GM12878 (cell line): Measurements from ENCODE around the gene CHAF1A. TPM values are rescaled to one million over a fixed set of nuclear protein-coding genes. Genes with fewer than 3 reads are reported as not detected.

Experiments
- ATAC-seq: fragments of 200-7000 bp; cut with Tn5 transposase; 3 replicates; pipeline ENCODE4 v1.9.1; 2020; ENCODE audit warnings: mild to moderate bottlenecking, moderate library complexity
- BruUV-seq: library from RNA; stranded (reverse); fragments of 400-500 nt; replicated peaks from 2 replicates; lab custom pipeline; 2021; lab: Mats Ljungman, UMichigan
- CTCF ChIA-PET: fragments of 300-600 bp; sonication (Branson Sonifier 250); formaldehyde crosslinking; extraction: SDS; loops from one replicate; lab custom pipeline; 2021; ENCODE audit warnings: inconsistent platforms; lab: Yijun Ruan, JAX
- POLR2A ChIA-PET: fragments of 350-600 bp; formaldehyde crosslinking; extraction: SDS; loops from one replicate; lab custom pipeline; 2021; ENCODE audit warnings: inconsistent platforms; lab: Charles Lee
- RAD21 ChIA-PET: fragments of 300-600 bp; sonication (Branson Sonifier 250); formaldehyde crosslinking; loops from one replicate; lab custom pipeline; 2023; ENCODE audit warnings: antibody characterized with exemption; ENCODE audit not compliant: unreplicated experiment; lab: Charles Lee
- SMC1A ChIA-PET: fragments of 300-600 bp; sonication (Branson Sonifier 250); formaldehyde crosslinking; loops from one replicate; lab custom pipeline; 2023; ENCODE audit not compliant: unreplicated experiment, uncharacterized antibody; lab: Charles Lee
- DNase-seq: peaks from one replicate; pipeline ENCODE4 v3.0.0-alpha.2; 2011; ENCODE audit warnings: low read depth, low spot score
- FAIRE-seq: peaks from 3 replicates; lab custom pipeline; 2011; peaks lifted over from hg19 to GRCh38; lab: Jason Lieb, UNC
- H2AFZ ChIP-seq: 2 replicates; pipeline ENCODE4 v1.6.0; 2011; ENCODE audit warnings: low read depth, low read length, control low read depth; ENCODE audit not compliant: control insufficient read depth
- H3K27ac ChIP-seq: 2 replicates; pipeline ENCODE4 v1.5.1; 2011; ENCODE audit warnings: control low read depth; ENCODE audit not compliant: control insufficient read depth, insufficient read depth
- H3K27me3 ChIP-seq, 2 experiments: replicated peaks in 1 of 2; 2 replicates each; pipeline versions ENCODE4 v1.6.0 to v1.6.1; 2011; ENCODE audit warnings: low read length in 1 of 2; ENCODE audit not compliant: control insufficient read depth in 2 of 2, insufficient read depth in 2 of 2
- H3K36me3 ChIP-seq, 2 experiments: 2 replicates each; pipeline ENCODE4 v1.5.1; 2011; ENCODE audit warnings: low read length in 1 of 2; ENCODE audit not compliant: control insufficient read depth in 2 of 2, insufficient read depth in 2 of 2
- H3K4me1 ChIP-seq: 2 replicates; pipeline ENCODE4 v1.6.1; 2011; ENCODE audit warnings: mild to moderate bottlenecking, low read length, moderate library complexity, mixed read lengths; ENCODE audit not compliant: control insufficient read depth, insufficient read depth
- H3K4me2 ChIP-seq: 2 replicates; pipeline ENCODE4 v1.6.0; 2011; ENCODE audit warnings: control low read depth; ENCODE audit not compliant: control insufficient read depth, insufficient read depth
- H3K4me3 ChIP-seq: fragments of 200-600 bp; sonication (generic); 2 replicates; pipeline ENCODE4 v1.5.1; 2016
- H3K79me2 ChIP-seq: 2 replicates; pipeline ENCODE4 v1.6.0; 2011; ENCODE audit warnings: low read length; ENCODE audit not compliant: control insufficient read depth, insufficient read depth
- H3K9ac ChIP-seq: 2 replicates; pipeline ENCODE4 v1.8.0; 2011; ENCODE audit warnings: low read length, control low read depth, mixed read lengths; ENCODE audit not compliant: control insufficient read depth, insufficient read depth
- H3K9me3 ChIP-seq: replicated peaks from 3 replicates; pipeline ENCODE4 v1.5.1; 2011; ENCODE audit warnings: mild to moderate bottlenecking, low read length; ENCODE audit not compliant: control insufficient read depth, insufficient read depth
- H4K20me1 ChIP-seq: 2 replicates; pipeline ENCODE4 v1.6.0; 2011; ENCODE audit not compliant: control insufficient read depth, insufficient read depth
- CEBPB ChIP-seq, 2 experiments: fragments of 150-350 bp in 1 of 2; IDR thresholded peaks; 2 replicates each; pipeline ENCODE4 v1.6.1; 2012 to 2014; ENCODE audit warnings: low read depth in 2 of 2, low read length in 2 of 2, borderline replicate concordance in 1 of 2, inconsistent platforms in 1 of 2
- CHD1 ChIP-seq: IDR thresholded peaks from 2 replicates; pipeline ENCODE4 v1.6.1; 2012; ENCODE audit warnings: low read depth, low read length, improper control_type of control experiment
- GATAD2B ChIP-seq: fragments of 450-650 bp; conservative IDR thresholded peaks from 2 replicates; pipeline ENCODE4 v1.6.1; 2017; ENCODE audit warnings: low read depth, mild to moderate bottlenecking, moderate library complexity
- HCFC1 ChIP-seq: fragments of 150-350 bp; IDR thresholded peaks from 2 replicates; pipeline ENCODE4 v1.6.1; 2014; ENCODE audit warnings: low read length
- JUNB ChIP-seq: IDR thresholded peaks from 2 replicates; pipeline ENCODE4 v1.6.1; 2016; ENCODE audit warnings: antibody characterized with exemption, mild to moderate bottlenecking
- KAT2A ChIP-seq: conservative IDR thresholded peaks from 2 replicates; pipeline ENCODE4 v1.6.1; 2011; ENCODE audit warnings: low read depth, low read length; ENCODE audit not compliant: control insufficient read depth
- MXI1 ChIP-seq: fragments of 150-350 bp; IDR thresholded peaks from 2 replicates; pipeline ENCODE4 v1.6.1; 2011; ENCODE audit warnings: low read depth, mild to moderate bottlenecking, inconsistent platforms, low read length, improper control_type of control experiment
- POLR2AphosphoS5 ChIP-seq: IDR thresholded peaks from 2 replicates; pipeline ENCODE4 v1.6.1; 2011; ENCODE audit warnings: mild to moderate bottlenecking, low read length, inconsistent platforms
- RELA ChIP-seq: fragments of 450-650 bp; IDR thresholded peaks from 2 replicates; pipeline ENCODE4 v1.8.0; 2014; ENCODE audit warnings: borderline replicate concordance; ENCODE audit not compliant: partially characterized antibody
- SIX5 ChIP-seq: IDR thresholded peaks from 2 replicates; pipeline ENCODE4 v1.6.1; 2011; ENCODE audit warnings: mild to moderate bottlenecking, low read depth, low read length, moderate library complexity; ENCODE audit not compliant: severe bottlenecking
- SMARCA5 ChIP-seq: fragments of 450-650 bp; IDR thresholded peaks from 2 replicates; pipeline ENCODE4 v1.6.1; 2017; ENCODE audit warnings: mild to moderate bottlenecking
- SPI1 ChIP-seq: IDR thresholded peaks from 2 replicates; pipeline ENCODE4 v1.6.1; 2011; ENCODE audit warnings: low read depth, mild to moderate bottlenecking, low read length, moderate library complexity, borderline replicate concordance; ENCODE audit not compliant: insufficient read depth
- STAT3 ChIP-seq: IDR thresholded peaks from 2 replicates; pipeline ENCODE4 v1.6.1; 2011; ENCODE audit warnings: low read depth, low read length, improper control_type of control experiment
- TAF1 ChIP-seq: IDR thresholded peaks from 2 replicates; pipeline ENCODE4 v1.6.1; 2011; ENCODE audit warnings: mild to moderate bottlenecking, low read depth, low read length, borderline replicate concordance
- WRNIP1 ChIP-seq: IDR thresholded peaks from 2 replicates; pipeline ENCODE4 v1.6.1; 2011; ENCODE audit warnings: low read depth, low read length, improper control_type of control experiment, borderline replicate concordance
- ZNF207 ChIP-seq: fragments of 450-650 bp; IDR thresholded peaks from 2 replicates; pipeline ENCODE4 v1.6.1; 2014; ENCODE audit warnings: antibody characterized with exemption, mild to moderate bottlenecking, borderline replicate concordance
- ZNF24 ChIP-seq: fragments of 450-650 bp; IDR thresholded peaks from 2 replicates; pipeline ENCODE4 v1.6.1; 2017; ENCODE audit warnings: antibody characterized with exemption, mild to moderate bottlenecking
- WGBS: methylation state at CpG from one replicate; pipeline ENCODE4 v1.1.6; 2016; ENCODE audit warnings: low lambda C conversion rate; ENCODE audit not compliant: insufficient replicate concordance, insufficient coverage; ENCODE audit errors: missing lambda C conversion rate; 5-methylcytosine and 5-hydroxymethylcytosine counted together
- in situ Hi-C: fragments of 300-500 bp; cut with MboI; formaldehyde crosslinking; loops from 9 replicates; pipeline ENCODE4 v1.14.3; 2018; ENCODE audit warnings: mixed read lengths
- intact Hi-C: fragments of 100-400 bp; cut with micrococcal nuclease; formaldehyde crosslinking; loops from one replicate; pipeline ENCODE4 v1.14.2; 2022; ENCODE audit not compliant: unreplicated experiment
- polyA plus RNA-seq, 11 experiments: library from polyadenylated mRNA; depleted of rRNA in 4 of 11; unstranded in 6 of 11; stranded (reverse) in 5 of 11; fragments of >200 nt; fragmentation: Nextera tagmentation in 4 of 11; fragmentation: Illumina TruSeq in 1 of 11; extraction: Ambion mirVana in 4 of 11; extraction: Trizol in 1 of 11; gene quantifications; 1 replicate in 1 of 11; 2 replicates in 10 of 11; pipeline versions ENCODE4 v1.2.1 to v1.2.3, GENCODE V29; 2011 to 2016; ENCODE audit warnings: inconsistent platforms in 2 of 11, missing spikeins in 2 of 11, low read depth in 1 of 11
- total RNA-seq, 4 experiments: library from RNA; depleted of rRNA in 3 of 4; stranded (reverse); fragments of >200 nt in 3 of 4; fragmentation: Illumina TruSeq in 1 of 4; extraction: Trizol in 1 of 4; gene quantifications; 2 replicates each; pipeline versions ENCODE4 v1.2.1 to v1.2.3, GENCODE V29; 2013 to 2021

CHAF1A gene
- total and polyA plus RNA-seq, 10 of the 15 experiments (the other 5 are each of a cell fraction or from before 2014, with no cell fraction given) = 1.3 to 69.1 (median 34.2) TPM

GRCh38 chr19:4391306-4391693 is 11.1 kb upstream of the CHAF1A start:
- ChIA-PET SMC1A (no interaction called here), CTCF (interaction anchor here (2.4 kb wide), 1 partner anchor 14 kb away, joined by 5 read pairs; no protein-coding TSS in a partner anchor), RAD21 (interaction anchor here (1.2 kb wide), 1 partner anchor 9 kb away, joined by 3 read pairs; no protein-coding TSS in a partner anchor), POLR2A (interaction anchor here (7.7 kb wide), 1 partner anchor 12 kb away, joined by 110 read pairs; no protein-coding TSS in a partner anchor)
- no peak overlapping the region for H2AFZ ChIP-seq
- WGBS = 77% methylated on average over 9 of the region's 9 CpGs
- BruUV-seq = no TSS peak
- peaks cover 8% of the 10 kb centered on the region for H3K4me1 ChIP-seq
- intact Hi-C loops (no loop called here), in situ Hi-C loops (no loop called here)
- H3K79me2 ChIP-seq = peaks cover 77% of the 10 kb centered on the region
- H3K27ac ChIP-seq = no peak overlapping the region
- H3K9me3 ChIP-seq = no peaks in the 10 kb centered on the region
- peaks cover 15% of the 10 kb centered on the region for H4K20me1 ChIP-seq
- no peak overlapping the region for H3K4me3 ChIP-seq
- FAIRE-seq (no peak), DNase-seq (no peak), ATAC-seq (no peak)
- no peak overlapping the region for H3K9ac ChIP-seq
- H3K27me3 ChIP-seq = no peaks in the 10 kb centered on the region
- no peak overlapping the region for H3K4me2 ChIP-seq
- H3K36me3 ChIP-seq = peaks cover 15 to 24% of the 10 kb centered on the region in 2 experiments; a peak in 3 of 4 replicates
- TF ChIP-seq SPI1 (no peak), TAF1 (no peak), HCFC1 (no peak), POLR2AphosphoS5 (no peak), ZNF207 (no peak), KAT2A (no peak), SIX5 (no peak), CHD1 (no peak), SMARCA5 (no peak), RELA (no peak), JUNB (no peak), GATAD2B (no peak), CEBPB (IDR thresholded peaks at IDR 0.05; ENCODE audit: borderline replicate concordance in 1 of 2, low read depth in 2 of 2, low read length in 2 of 2) (no peak), ZNF24 (no peak), MXI1 (no peak), STAT3 (no peak), WRNIP1 (no peak)
- TF ChIP-seq, all 136 proteins: peak for 0
